PFSK-1 (cell line): ENCODE measurements around the gene INPP5D.

ENCODE experiments used
- FOXP2 ChIP-seq: optimal IDR thresholded peaks from 2 replicates; pipeline ENCODE3; 2011; ENCODE audit warnings: borderline replicate concordance, control low read depth, inconsistent platforms; ENCODE audit not compliant: insufficient read depth; ENCODE audit errors: extremely low read length, extremely low read depth
- POLR2AphosphoS5 ChIP-seq: IDR thresholded peaks from 2 replicates; pipeline ENCODE4 v1.6.1; 2012; ENCODE audit warnings: low read depth, mild to moderate bottlenecking, control low read depth, low read length, moderate library complexity
- SIN3A ChIP-seq: IDR thresholded peaks from 2 replicates; pipeline ENCODE4 v1.6.1; 2012; ENCODE audit warnings: mild to moderate bottlenecking, low read length, moderate library complexity, borderline replicate concordance; ENCODE audit not compliant: insufficient read depth
- TAF1 ChIP-seq: IDR thresholded peaks from 2 replicates; pipeline ENCODE4 v1.6.1; 2012; ENCODE audit warnings: low read length, control low read depth, borderline replicate concordance; ENCODE audit not compliant: insufficient read depth
- TF ChIP-seq, protein P1 (sequence below), 2 experiments: IDR thresholded peaks; 2 replicates each; pipeline versions ENCODE4 v1.6.1 to v1.8.0; 2011 to 2012; ENCODE audit warnings: low read depth in 2 of 2, low read length in 2 of 2, control low read depth in 1 of 2, inconsistent platforms in 1 of 2, mild to moderate bottlenecking in 1 of 2, moderate library complexity in 1 of 2; ENCODE audit not compliant: insufficient read depth in 1 of 2

Gene INPP5D

GRCh38 chr2:233202531-233202944 lies 142.4 kb downstream of the INPP5D start:
- TF ChIP-seq, protein P1, sequence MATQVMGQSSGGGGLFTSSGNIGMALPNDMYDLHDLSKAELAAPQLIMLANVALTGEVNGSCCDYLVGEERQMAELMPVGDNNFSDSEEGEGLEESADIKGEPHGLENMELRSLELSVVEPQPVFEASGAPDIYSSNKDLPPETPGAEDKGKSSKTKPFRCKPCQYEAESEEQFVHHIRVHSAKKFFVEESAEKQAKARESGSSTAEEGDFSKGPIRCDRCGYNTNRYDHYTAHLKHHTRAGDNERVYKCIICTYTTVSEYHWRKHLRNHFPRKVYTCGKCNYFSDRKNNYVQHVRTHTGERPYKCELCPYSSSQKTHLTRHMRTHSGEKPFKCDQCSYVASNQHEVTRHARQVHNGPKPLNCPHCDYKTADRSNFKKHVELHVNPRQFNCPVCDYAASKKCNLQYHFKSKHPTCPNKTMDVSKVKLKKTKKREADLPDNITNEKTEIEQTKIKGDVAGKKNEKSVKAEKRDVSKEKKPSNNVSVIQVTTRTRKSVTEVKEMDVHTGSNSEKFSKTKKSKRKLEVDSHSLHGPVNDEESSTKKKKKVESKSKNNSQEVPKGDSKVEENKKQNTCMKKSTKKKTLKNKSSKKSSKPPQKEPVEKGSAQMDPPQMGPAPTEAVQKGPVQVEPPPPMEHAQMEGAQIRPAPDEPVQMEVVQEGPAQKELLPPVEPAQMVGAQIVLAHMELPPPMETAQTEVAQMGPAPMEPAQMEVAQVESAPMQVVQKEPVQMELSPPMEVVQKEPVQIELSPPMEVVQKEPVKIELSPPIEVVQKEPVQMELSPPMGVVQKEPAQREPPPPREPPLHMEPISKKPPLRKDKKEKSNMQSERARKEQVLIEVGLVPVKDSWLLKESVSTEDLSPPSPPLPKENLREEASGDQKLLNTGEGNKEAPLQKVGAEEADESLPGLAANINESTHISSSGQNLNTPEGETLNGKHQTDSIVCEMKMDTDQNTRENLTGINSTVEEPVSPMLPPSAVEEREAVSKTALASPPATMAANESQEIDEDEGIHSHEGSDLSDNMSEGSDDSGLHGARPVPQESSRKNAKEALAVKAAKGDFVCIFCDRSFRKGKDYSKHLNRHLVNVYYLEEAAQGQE (IDR thresholded peaks at IDR 0.05; ENCODE audit: insufficient read depth in 1 of 2, low read depth in 2 of 2, low read length in 2 of 2) = no peak
- no peak for TF ChIP-seq FOXP2
- TF ChIP-seq TAF1 = no peak
- no peak for TF ChIP-seq SIN3A
- TF ChIP-seq POLR2AphosphoS5 = no peak

DNA sequence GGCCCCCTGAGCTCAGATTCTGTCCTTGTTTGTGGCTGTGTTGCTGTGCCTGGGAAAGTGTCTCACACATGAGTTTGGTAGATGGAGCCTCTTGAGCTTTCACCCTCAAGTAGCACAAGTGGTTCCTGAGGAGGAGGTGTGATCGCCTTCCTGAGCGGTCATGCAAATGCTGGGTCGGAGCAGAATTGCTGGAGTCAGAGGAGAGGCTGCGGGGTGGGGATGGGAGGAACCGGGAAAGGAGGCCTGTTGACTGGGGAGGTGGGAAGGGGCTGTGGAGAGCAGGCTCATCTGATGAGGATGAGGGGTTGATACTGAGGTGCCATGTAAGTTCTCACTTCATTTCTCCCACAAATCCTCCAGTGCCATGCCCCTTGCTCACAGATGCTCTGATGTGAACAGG lies 142.9 kb downstream of the INPP5D start:
- no peak for TF ChIP-seq TAF1
- no peak for TF ChIP-seq POLR2AphosphoS5

- no peak for TF ChIP-seq SIN3A
- no peak for TF ChIP-seq POLR2AphosphoS5
- TF ChIP-seq FOXP2 = no peak
- TF ChIP-seq, protein P1 (IDR thresholded peaks at IDR 0.05; ENCODE audit: insufficient read depth in 1 of 2, low read depth in 2 of 2, low read length in 2 of 2) = no peak
- TF ChIP-seq TAF1 = no peak
These were observed 144.3 kb downstream of the INPP5D start for GRCh38 chr2:233204286-233204936.

GRCh38 chr2:233208382-233209116 lies 148.4 kb downstream of the INPP5D start:
- TF ChIP-seq POLR2AphosphoS5 (no peak), SIN3A (no peak), TAF1 (no peak), FOXP2 (no peak)
- TF ChIP-seq, protein P1 (IDR thresholded peaks at IDR 0.05; ENCODE audit: insufficient read depth in 1 of 2, low read depth in 2 of 2, low read length in 2 of 2) = no peak

DNA sequence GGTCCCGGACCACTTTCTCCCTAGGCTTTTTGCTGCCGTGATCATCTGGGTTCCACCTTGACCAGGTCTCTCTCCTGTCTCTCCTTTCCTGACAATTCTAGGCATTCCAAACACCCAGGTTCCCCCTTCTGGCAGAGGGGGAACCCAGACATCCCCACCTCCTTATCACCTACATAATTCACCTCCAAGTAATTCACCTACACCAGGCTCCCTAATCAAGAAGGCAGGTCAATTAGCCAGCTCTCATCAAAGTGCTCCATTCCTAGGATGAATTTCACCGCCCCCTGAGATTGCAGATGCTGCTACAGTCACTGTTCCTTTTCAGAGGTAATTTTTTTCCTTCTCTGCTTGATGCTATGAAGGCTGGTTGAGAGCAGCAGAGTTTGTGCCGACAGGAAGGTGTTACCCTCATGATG lies 149.0 kb downstream of the INPP5D start:
- TF ChIP-seq SIN3A (no peak), FOXP2 (no peak), TAF1 (no peak)

DNA sequence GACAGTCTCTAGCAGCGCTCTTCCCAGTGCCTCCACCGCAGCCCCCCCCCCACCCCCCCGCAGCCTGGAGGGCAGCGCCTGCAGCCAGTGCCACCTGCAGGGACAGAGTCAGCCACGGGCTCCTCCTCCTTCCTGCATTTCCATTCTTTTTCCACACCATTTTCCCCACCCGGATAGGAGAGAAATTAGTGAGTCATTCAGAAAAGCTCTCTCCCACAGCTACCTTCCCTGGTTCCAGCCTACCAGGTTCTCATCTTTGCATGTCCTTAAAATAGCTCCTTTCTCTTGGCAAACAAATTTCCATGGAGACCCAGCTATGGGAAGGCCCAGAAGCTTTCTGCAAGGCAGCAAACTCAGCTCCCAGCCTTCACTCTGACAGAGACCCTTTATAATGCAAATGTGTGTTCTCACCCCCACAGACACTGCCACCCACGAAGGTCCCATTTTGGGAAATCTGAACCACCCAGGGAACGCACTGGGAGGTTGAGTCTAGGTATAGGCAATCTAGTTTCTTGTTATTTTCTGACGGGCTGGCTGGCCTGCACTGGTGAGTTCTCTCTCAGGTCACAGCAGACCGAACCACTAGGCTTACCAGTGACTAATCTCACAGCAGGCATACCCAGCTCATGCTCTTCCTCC lies 149.5 kb downstream of the INPP5D start:
- TF ChIP-seq SIN3A (no peak), POLR2AphosphoS5 (no peak)
